Vagina (tissue), 2 donors: ENCODE data around the gene ALK.

Source experiments
- CTCF ChIP-seq, 3 experiments: fragments of 450-650 bp in 2 of 3; fragments of 200-600 bp in 1 of 3; sonication (generic) in 1 of 3; IDR thresholded peaks; one replicate each; pipeline ENCODE4 v1.5.1; 2017 to 2019; ENCODE audit warnings: antibody characterized with exemption in 3 of 3, mild to moderate bottlenecking in 2 of 3, moderate library complexity in 2 of 3
- POLR2A ChIP-seq, 2 donors: fragments of 450-650 bp; IDR thresholded peaks; one replicate each; pipeline ENCODE4 v1.6.1; 2017; ENCODE audit warnings: antibody characterized with exemption in 2 of 2, mild to moderate bottlenecking in 2 of 2, moderate library complexity in 2 of 2

DNA sequence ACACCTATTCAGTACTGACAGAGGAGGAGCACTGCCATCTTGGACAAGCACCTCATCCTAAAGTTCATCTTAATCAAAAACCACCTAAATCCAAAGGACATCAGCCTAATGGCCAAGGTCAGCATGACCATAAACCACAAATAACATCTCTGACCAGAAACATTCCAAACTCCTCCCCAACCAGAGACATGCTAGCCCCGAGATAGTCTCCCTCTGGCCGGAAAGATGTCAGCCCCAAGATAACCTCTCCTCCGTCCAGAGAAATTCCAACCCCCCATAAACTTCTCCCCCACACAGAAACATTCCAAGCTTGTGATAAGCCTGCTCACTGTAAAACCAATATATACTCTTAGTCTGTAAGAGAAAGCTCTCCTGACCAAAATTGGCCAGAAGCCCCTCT, 545.5 kb downstream of the ALK start:
- TF ChIP-seq CTCF (IDR thresholded peaks at IDR 0.05), result no peak
- no peak for TF ChIP-seq POLR2A (IDR thresholded peaks at IDR 0.05)
